Endothelial cell of umbilical vein (primary cell): ENCODE data around the gene CSNK1G2. TPM values are rescaled to one million over a fixed set of nuclear protein-coding genes. Genes with fewer than 3 reads are reported as not detected.

Source experiments
- BruUV-seq: library from RNA; stranded (reverse); fragments of 400-500 nt; replicated peaks from 2 replicates; lab custom pipeline; 2021; lab: Mats Ljungman, UMichigan
- CTCF ChIA-PET: fragments of 300-600, 350-600 bp; sonication (Branson Sonifier 250); formaldehyde crosslinking; loops from one replicate; lab custom pipeline; 2021; ENCODE audit warnings: antibody characterized with exemption, inconsistent platforms; lab: Charles Lee
- POLR2A ChIA-PET: fragments of 300-600, 350-600 bp; sonication (Branson Sonifier 250); formaldehyde crosslinking; loops from one replicate; lab custom pipeline; 2021; ENCODE audit warnings: antibody characterized with exemption, inconsistent platforms; lab: Charles Lee
- DNase-seq: peaks from one replicate; pipeline ENCODE4 v3.0.0-alpha.2; 2011; ENCODE audit warnings: low read depth, low spot score
- FAIRE-seq: peaks from 2 replicates; lab custom pipeline; 2011; peaks lifted over from hg19 to GRCh38; lab: Jason Lieb, UNC
- H2AFZ ChIP-seq: 2 replicates; pipeline ENCODE4 v1.6.0; 2012; ENCODE audit warnings: low read depth, low read length, control low read depth, inconsistent platforms
- H3K27ac ChIP-seq: 2 replicates; pipeline ENCODE4 v1.5.1; 2011; ENCODE audit warnings: low read depth, mild to moderate bottlenecking, control low read depth, low read length, moderate library complexity; ENCODE audit not compliant: insufficient read depth
- H3K27me3 ChIP-seq, 2 experiments: 2 replicates each; pipeline versions ENCODE4 v1.6.0 to v1.6.1; 2011; ENCODE audit warnings: low read length in 2 of 2, mixed read lengths in 1 of 2; ENCODE audit not compliant: control insufficient read depth in 2 of 2, insufficient read depth in 2 of 2
- H3K36me3 ChIP-seq, 2 experiments: 2 replicates in 1 of 2; 3 replicates in 1 of 2; pipeline ENCODE4 v1.5.1; 2011; ENCODE audit warnings: low read length in 2 of 2, mild to moderate bottlenecking in 1 of 2, moderate library complexity in 1 of 2; ENCODE audit not compliant: control insufficient read depth in 2 of 2, insufficient read depth in 2 of 2; ENCODE audit errors: extremely low read depth in 1 of 2
- H3K4me1 ChIP-seq: 3 replicates; pipeline ENCODE4 v1.5.1; 2011; ENCODE audit warnings: mild to moderate bottlenecking, low read length; ENCODE audit not compliant: control insufficient read depth, insufficient read depth; ENCODE audit errors: extremely low read depth
- H3K4me2 ChIP-seq: 2 replicates; pipeline ENCODE4 v1.6.1; 2011; ENCODE audit warnings: low read length, control low read depth, mixed read lengths; ENCODE audit not compliant: insufficient read depth
- H3K4me3 ChIP-seq, 3 experiments: fragments of 200-600 bp in 1 of 3; sonication (generic), shearing (Covaris generic) in 1 of 3; replicated peaks in 1 of 3; 2 replicates each; pipeline ENCODE4 v1.5.1; 2011 to 2016; ENCODE audit warnings: control low read depth in 3 of 3, low read length in 3 of 3, mild to moderate bottlenecking in 2 of 3, inconsistent platforms in 1 of 3, low read depth in 1 of 3, moderate library complexity in 1 of 3; ENCODE audit not compliant: insufficient read depth in 1 of 3
- H3K79me2 ChIP-seq: 2 replicates; pipeline ENCODE4 v1.6.0; 2012; ENCODE audit warnings: low read length, inconsistent platforms; ENCODE audit not compliant: control insufficient read depth, insufficient read depth
- H3K9ac ChIP-seq: replicated peaks from 2 replicates; pipeline ENCODE3; 2011; ENCODE audit warnings: low read length, control low read depth; ENCODE audit not compliant: insufficient read depth; ENCODE audit errors: extremely low read depth
- H3K9me1 ChIP-seq: replicated peaks from 3 replicates; pipeline ENCODE4 v1.6.0; 2011; ENCODE audit warnings: mild to moderate bottlenecking, low read length; ENCODE audit not compliant: control insufficient read depth, insufficient read depth; ENCODE audit errors: extremely low read depth
- H3K9me3 ChIP-seq: replicated peaks from 2 replicates; pipeline ENCODE4 v1.5.1; 2012; ENCODE audit warnings: low read length, inconsistent platforms; ENCODE audit not compliant: control insufficient read depth, insufficient read depth
- H4K20me1 ChIP-seq: replicated peaks from 2 replicates; pipeline ENCODE3; 2011; ENCODE audit warnings: mild to moderate bottlenecking, low read length; ENCODE audit not compliant: control insufficient read depth, insufficient read depth; ENCODE audit errors: extremely low read depth
- EZH2 ChIP-seq: IDR thresholded peaks from 2 replicates; pipeline ENCODE4 v1.6.1; 2012; ENCODE audit warnings: borderline replicate concordance, low read depth, mild to moderate bottlenecking, moderate library complexity, low read length, inconsistent platforms; ENCODE audit not compliant: severe bottlenecking
- FOS ChIP-seq: IDR thresholded peaks from 2 replicates; pipeline ENCODE4 v1.6.1; 2011; ENCODE audit warnings: mild to moderate bottlenecking, low read length, moderate library complexity, borderline replicate concordance; ENCODE audit not compliant: insufficient read depth
- GATA2 ChIP-seq: IDR thresholded peaks from 2 replicates; pipeline ENCODE4 v1.7.0; 2011; ENCODE audit warnings: low read depth, mild to moderate bottlenecking, moderate library complexity, mixed read lengths, low read length; ENCODE audit not compliant: insufficient read length, insufficient read depth
- JUN ChIP-seq: IDR thresholded peaks from 2 replicates; pipeline ENCODE4 v1.6.1; 2011; ENCODE audit warnings: borderline replicate concordance, low read depth; ENCODE audit not compliant: insufficient read length, insufficient read depth
- MYC ChIP-seq: IDR thresholded peaks from one replicate; pipeline ENCODE4 v1.6.1; 2011; ENCODE audit warnings: mild to moderate bottlenecking, low read depth, low read length
- POLR2A ChIP-seq: IDR thresholded peaks from 2 replicates; pipeline ENCODE4 v1.6.1; 2012; ENCODE audit warnings: low read depth, mild to moderate bottlenecking, control low read depth, low read length
- POLR2AphosphoS5 ChIP-seq: IDR thresholded peaks from 2 replicates; pipeline ENCODE4 v1.6.1; 2012; ENCODE audit warnings: low read depth, mild to moderate bottlenecking, control low read depth, low read length, moderate library complexity; ENCODE audit not compliant: insufficient read depth
- dilution Hi-C: fragments of 300-500 bp; cut with MboI; formaldehyde crosslinking; loops from one replicate; pipeline ENCODE4 v1.15.0; 2019; ENCODE audit warnings: low sequenced_read_pairs; ENCODE audit not compliant: extremely low pct_ligation_motif_present
- intact Hi-C: fragments of 100-400 bp; cut with micrococcal nuclease; formaldehyde crosslinking; loops from one replicate; pipeline ENCODE4 v1.10.0; 2022
- polyA plus RNA-seq, 4 experiments: library from polyadenylated mRNA; depleted of rRNA in 3 of 4; stranded (reverse) in 3 of 4; unstranded in 1 of 4; fragments of >200 nt; gene quantifications; 2 replicates each; pipeline versions ENCODE4 v1.2.1 to v1.2.3, GENCODE V29; 2011 to 2012; ENCODE audit warnings: missing spikeins in 1 of 4
- total RNA-seq: library from RNA; stranded (reverse); gene quantifications from 2 replicates; pipeline ENCODE4 v1.2.3, GENCODE V29; 2021
- TF ChIP-seq, protein P1 (sequence below), 2 donors: IDR thresholded peaks; 1 replicate in 1 of 2; 2 replicates in 1 of 2; pipeline ENCODE4 v1.5.1; 2011; ENCODE audit warnings: low read length in 2 of 2, mild to moderate bottlenecking in 2 of 2, moderate library complexity in 2 of 2, control low read depth in 1 of 2, inconsistent platforms in 1 of 2, low read depth in 1 of 2; ENCODE audit not compliant: insufficient read depth in 1 of 2; ENCODE audit errors: extremely low read depth in 1 of 2
- TF ChIP-seq, protein P2 (sequence below): IDR thresholded peaks from 2 replicates; pipeline ENCODE4 v1.6.1; 2011; ENCODE audit not compliant: insufficient read depth, insufficient read length

Gene CSNK1G2
- total and polyA plus RNA-seq, 2 donors (not counting 3 experiments of a cell fraction or from before 2014, with no cell fraction given) = 96.6 to 110 TPM

DNA sequence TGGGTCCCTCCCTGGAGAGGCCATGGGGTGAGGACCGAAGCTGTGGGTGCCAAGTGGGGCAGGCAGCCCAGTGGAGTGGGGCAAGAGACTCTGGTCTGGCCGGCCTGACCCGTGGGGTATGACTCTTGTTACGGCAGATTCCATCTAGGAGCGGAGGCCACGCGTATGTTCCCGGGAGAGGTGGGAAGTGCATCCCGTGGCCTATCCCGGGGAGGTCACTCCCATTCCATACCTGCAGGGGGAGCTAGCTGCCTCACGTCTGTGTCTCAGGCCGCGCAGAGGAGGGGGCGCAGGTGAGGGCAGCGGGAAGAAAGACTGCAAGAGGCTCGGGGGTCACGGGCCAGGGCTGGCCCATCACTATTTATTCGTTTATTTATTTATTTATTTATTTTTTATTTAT, 4.9 kb downstream of the CSNK1G2 start:
- H3K27me3 ChIP-seq = no peaks in the 10 kb centered on the region
- intact Hi-C loops (no loop called here), dilution Hi-C loops (no loop called here)
- FAIRE-seq (no peak), DNase-seq (peak; percentile 16)
- no peaks in the 10 kb centered on the region for H4K20me1 ChIP-seq
- CTCF ChIA-PET = interaction anchor here (0.5 to 1.8 kb wide), 6 partner anchors 13 to 124 kb away, joined by 3 to 7 read pairs (median 3); no protein-coding TSS in a partner anchor
- no peak for TF ChIP-seq GATA2
- TF ChIP-seq, protein P1, sequence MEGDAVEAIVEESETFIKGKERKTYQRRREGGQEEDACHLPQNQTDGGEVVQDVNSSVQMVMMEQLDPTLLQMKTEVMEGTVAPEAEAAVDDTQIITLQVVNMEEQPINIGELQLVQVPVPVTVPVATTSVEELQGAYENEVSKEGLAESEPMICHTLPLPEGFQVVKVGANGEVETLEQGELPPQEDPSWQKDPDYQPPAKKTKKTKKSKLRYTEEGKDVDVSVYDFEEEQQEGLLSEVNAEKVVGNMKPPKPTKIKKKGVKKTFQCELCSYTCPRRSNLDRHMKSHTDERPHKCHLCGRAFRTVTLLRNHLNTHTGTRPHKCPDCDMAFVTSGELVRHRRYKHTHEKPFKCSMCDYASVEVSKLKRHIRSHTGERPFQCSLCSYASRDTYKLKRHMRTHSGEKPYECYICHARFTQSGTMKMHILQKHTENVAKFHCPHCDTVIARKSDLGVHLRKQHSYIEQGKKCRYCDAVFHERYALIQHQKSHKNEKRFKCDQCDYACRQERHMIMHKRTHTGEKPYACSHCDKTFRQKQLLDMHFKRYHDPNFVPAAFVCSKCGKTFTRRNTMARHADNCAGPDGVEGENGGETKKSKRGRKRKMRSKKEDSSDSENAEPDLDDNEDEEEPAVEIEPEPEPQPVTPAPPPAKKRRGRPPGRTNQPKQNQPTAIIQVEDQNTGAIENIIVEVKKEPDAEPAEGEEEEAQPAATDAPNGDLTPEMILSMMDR (IDR thresholded peaks at IDR 0.05; ENCODE audit: extremely low read depth in 1 of 2, insufficient read depth in 1 of 2, low read depth in 1 of 2, low read length in 2 of 2) = peak; percentile 43 to 60
- peaks cover 86% of the 10 kb centered on the region for H3K79me2 ChIP-seq
- H3K4me3 ChIP-seq = no peak overlapping the region
- H3K4me2 ChIP-seq = no peak overlapping the region
- POLR2A ChIA-PET = no interaction called here
- no TSS peak for BruUV-seq
- H2AFZ ChIP-seq = no peak overlapping the region
- H3K36me3 ChIP-seq = peaks cover 0 to 4% of the 10 kb centered on the region in 2 experiments
- H3K4me1 ChIP-seq = peaks cover 12% of the 10 kb centered on the region
- H3K9me1 ChIP-seq = no peaks in the 10 kb centered on the region
- H3K9ac ChIP-seq = no peak overlapping the region
- H3K27ac ChIP-seq = no peak overlapping the region
- no peaks in the 10 kb centered on the region for H3K9me3 ChIP-seq

DNA sequence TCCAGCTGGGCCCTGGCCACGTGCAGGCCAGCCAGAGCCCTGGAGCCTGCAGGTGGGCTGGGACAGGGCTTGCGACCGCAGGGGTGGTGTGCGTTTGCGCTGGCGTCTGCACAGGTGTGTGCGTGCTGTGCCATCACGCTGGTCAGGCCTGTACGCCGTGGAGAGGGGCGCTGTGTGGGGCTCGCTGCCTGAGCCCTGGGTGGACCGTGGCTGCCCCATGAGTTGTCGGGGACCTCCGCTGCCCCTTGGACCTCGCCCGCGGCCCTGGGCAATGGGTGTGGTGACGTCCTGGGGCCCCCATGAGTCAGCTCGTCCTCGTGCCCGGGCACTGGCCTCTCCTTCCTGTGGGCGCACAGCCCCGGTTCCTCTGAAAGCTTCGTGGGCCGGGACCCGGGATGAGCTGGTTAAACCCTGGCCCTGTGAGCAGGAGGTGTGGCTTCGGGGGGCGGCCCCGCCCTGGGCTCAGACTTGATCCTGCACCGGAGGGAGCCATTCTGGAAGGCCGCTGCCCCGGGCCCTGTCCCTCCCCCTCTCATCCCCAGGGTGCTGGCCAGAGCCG, 6.8 kb downstream of the CSNK1G2 start:
- no peaks in the 10 kb centered on the region for H3K9me3 ChIP-seq
- ChIA-PET CTCF (interaction anchor here (0.6 to 0.8 kb wide), 2 partner anchors 12 to 1638 kb away, joined by 3 to 5 read pairs; partner anchors contain the start of gene GIPC3), POLR2A (no interaction called here)
- no peak overlapping the region for H2AFZ ChIP-seq
- no peaks in the 10 kb centered on the region for H3K27me3 ChIP-seq
- H3K36me3 ChIP-seq = peaks cover 0 to 4% of the 10 kb centered on the region in 2 experiments
- peaks cover 11% of the 10 kb centered on the region for H3K4me1 ChIP-seq
- intact Hi-C loops = no loop called here
- FAIRE-seq (no peak), DNase-seq (no peak)
- no peaks in the 10 kb centered on the region for H4K20me1 ChIP-seq
- no peak overlapping the region for H3K27ac ChIP-seq
- BruUV-seq = no TSS peak
- peaks cover 84% of the 10 kb centered on the region for H3K79me2 ChIP-seq
- dilution Hi-C loops = no loop called here
- H3K4me2 ChIP-seq = no peak overlapping the region
- H3K9me1 ChIP-seq = no peaks in the 10 kb centered on the region
- H3K4me3 ChIP-seq = no peak overlapping the region
- TF ChIP-seq FOS (no peak), POLR2A (no peak), JUN (no peak), EZH2 (no peak), POLR2AphosphoS5 (no peak), GATA2 (no peak), MYC (no peak)
- TF ChIP-seq, protein P1 (IDR thresholded peaks at IDR 0.05; ENCODE audit: extremely low read depth in 1 of 2, insufficient read depth in 1 of 2, low read depth in 1 of 2, low read length in 2 of 2) = no peak
- TF ChIP-seq, protein P2, sequence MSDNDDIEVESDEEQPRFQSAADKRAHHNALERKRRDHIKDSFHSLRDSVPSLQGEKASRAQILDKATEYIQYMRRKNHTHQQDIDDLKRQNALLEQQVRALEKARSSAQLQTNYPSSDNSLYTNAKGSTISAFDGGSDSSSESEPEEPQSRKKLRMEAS = no peak
- no peak overlapping the region for H3K9ac ChIP-seq
